ENCODE data around the gene COASY. TPM values are rescaled to one million over a fixed set of nuclear protein-coding genes. Genes with fewer than 3 reads are reported as not detected.
"Not testable (repeated sequence)": the region's sequence is repeated elsewhere in the genome, so short reads cannot be mapped to it uniquely, and the experiment has no call there.

The COASY gene
- total RNA-seq, 4 donors from 2014 or later, result 13.4 to 27.5 (median 22.4) TPM

DNA sequence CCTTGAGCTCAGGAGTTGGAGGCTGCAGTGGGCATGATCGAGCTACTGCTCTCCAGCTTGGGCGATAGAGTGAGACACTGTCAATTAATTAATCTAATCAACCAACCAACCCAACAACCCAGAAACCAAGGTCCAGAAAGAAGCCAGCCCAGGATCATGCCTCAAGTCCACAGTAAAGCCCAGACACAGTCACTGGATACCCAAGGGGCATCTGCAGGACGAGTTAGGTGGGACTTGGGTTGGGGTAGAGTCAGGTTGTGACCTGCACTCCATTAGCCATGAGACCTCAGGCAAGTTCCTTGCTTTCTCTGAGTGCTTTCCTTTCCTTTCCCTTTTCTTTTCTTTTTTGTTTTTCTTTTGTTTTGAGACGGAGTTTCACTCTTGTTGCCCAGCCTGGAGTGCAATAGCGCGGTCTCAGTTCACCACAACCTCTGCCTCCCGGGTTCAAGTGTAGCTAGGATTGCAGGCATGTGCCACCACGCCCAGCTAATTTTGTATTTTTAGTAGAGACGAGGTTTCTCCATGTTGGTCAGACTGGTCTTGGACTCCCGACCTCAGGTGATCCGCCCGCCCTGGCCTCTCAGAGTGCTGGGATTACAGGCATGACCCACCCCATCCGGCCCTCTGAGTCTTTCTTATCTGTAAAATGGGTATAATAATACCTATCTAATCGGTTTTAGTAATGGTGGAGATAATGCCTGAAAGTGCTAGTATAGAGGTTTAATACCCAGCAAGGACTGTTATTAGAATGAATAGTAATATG lies 12.8 kb upstream of the COASY start:
- no peak overlapping the region for H3K4me3 ChIP-seq
- DNase-seq (ENCODE audit: extremely low spot score), result no peak
- WGBS, result 84% methylated on average over 14 of the region's 14 CpGs
- H3K4me1 ChIP-seq, result peaks cover 24 to 37% (median 32%) of the 10 kb centered on the region in 4 donors
- no peaks in the 10 kb centered on the region for H3K9me3 ChIP-seq
- peaks cover 0 to 23% (median 14%) of the 10 kb centered on the region in 4 donors for H3K36me3 ChIP-seq
- H3K27ac ChIP-seq (replicated peaks in 1 of 4), result no peak overlapping the region
- intact Hi-C loops (cut with DNase I), result no loop called here
- no peak for TF ChIP-seq EP300 (IDR thresholded peaks at IDR 0.05)
- TF ChIP-seq POLR2AphosphoS5 (IDR thresholded peaks at IDR 0.05), result no peak
- TF ChIP-seq POLR2A (IDR thresholded peaks at IDR 0.05; ENCODE audit: low read depth), result no peak
- TF ChIP-seq, protein P1, sequence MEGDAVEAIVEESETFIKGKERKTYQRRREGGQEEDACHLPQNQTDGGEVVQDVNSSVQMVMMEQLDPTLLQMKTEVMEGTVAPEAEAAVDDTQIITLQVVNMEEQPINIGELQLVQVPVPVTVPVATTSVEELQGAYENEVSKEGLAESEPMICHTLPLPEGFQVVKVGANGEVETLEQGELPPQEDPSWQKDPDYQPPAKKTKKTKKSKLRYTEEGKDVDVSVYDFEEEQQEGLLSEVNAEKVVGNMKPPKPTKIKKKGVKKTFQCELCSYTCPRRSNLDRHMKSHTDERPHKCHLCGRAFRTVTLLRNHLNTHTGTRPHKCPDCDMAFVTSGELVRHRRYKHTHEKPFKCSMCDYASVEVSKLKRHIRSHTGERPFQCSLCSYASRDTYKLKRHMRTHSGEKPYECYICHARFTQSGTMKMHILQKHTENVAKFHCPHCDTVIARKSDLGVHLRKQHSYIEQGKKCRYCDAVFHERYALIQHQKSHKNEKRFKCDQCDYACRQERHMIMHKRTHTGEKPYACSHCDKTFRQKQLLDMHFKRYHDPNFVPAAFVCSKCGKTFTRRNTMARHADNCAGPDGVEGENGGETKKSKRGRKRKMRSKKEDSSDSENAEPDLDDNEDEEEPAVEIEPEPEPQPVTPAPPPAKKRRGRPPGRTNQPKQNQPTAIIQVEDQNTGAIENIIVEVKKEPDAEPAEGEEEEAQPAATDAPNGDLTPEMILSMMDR (IDR thresholded peaks at IDR 0.05), result no peak
- peaks cover 0 to 8% (median 2%) of the 10 kb centered on the region in 4 donors for H3K27me3 ChIP-seq

DNA sequence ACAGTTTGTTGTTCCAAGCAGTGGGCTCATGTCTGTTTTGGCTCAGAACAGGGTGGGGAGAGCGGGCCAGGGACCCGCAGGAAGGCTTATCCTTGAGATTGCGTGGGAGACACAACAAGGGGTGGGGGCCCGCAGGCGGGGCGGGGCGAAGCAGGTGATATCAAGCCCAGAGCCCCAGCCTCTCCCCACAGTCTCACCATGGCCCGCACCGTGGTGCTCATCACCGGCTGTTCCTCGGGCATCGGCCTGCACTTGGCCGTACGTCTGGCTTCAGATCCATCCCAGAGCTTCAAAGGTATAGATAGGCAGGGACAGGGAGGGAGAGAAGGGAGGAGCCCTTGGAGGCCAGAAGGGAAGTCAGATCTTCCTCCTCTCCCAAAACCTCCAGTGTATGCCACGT lies 9.2 kb upstream of the COASY start, which contains the start of gene HSD17B1:
Gene HSD17B1, plus strand, starts transcription at position 188 of the 400 bp plus-strand sequence. Its CDS starts 11 bp downstream, at position 199.
- H3K9me3 ChIP-seq; H3K27me3 ChIP-seq; intact Hi-C loops (cut with DNase I); DNase-seq (ENCODE audit: extremely low spot score): not testable (repeated sequence)
- Histone ChIP-seq H3K4me1 (peaks cover 27 to 56% (median 44%) of the 10 kb centered on the region in 4 donors), H3K36me3 (peaks cover 0 to 15% (median 9%) of the 10 kb centered on the region in 4 donors), H3K27ac (replicated peaks in 1 of 4) (peak within 1 kb of the TSS in 3 of 4 donors; percentile 83 to 91 (median 90)), H3K4me3 (peak within 1 kb of the TSS; percentile 77 to 90 (median 88))
- 85% methylated on average over 4 of the region's 15 CpGs for WGBS

DNA sequence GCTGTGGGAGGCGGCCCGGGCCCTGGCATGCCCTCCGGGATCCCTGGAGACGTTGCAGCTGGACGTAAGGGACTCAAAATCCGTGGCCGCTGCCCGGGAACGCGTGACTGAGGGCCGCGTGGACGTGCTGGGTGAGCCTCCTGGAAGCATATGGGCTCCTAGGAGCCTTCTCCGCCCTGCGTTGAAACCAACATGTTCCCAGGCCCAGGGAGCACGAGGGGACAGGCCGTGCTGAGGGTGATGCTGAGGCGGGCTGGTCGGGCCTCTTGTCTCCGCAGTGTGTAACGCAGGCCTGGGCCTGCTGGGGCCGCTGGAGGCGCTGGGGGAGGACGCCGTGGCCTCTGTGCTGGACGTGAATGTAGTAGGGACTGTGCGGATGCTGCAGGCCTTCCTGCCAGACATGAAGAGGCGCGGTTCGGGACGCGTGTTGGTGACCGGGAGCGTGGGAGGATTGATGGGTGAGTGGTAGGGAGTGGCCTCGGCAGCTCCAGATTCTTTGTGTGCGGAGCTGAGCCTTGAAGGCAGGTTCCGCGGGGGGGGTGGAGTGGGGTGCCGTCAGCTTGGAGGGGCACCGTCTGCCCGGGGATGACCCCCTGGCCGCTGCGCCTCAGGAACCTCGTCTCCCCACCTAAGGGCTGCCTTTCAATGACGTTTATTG lies 8.7 kb upstream of the COASY start:
- Histone ChIP-seq H3K36me3 (peaks cover 0 to 15% (median 7%) of the 10 kb centered on the region in 4 donors), H3K9me3 (no peaks in the 10 kb centered on the region), H3K27me3 (peaks cover 0 to 8% (median under 1%) of the 10 kb centered on the region in 4 donors), H3K27ac (replicated peaks in 1 of 4) (peak overlapping the region in 2 of 4 donors; percentile 83 to 90), H3K4me3 (peak overlapping the region; percentile 77 to 90 (median 88)), H3K4me1 (peaks cover 22 to 51% (median 39%) of the 10 kb centered on the region in 4 donors)
- intact Hi-C loops (cut with DNase I), result no loop called here
- WGBS, result 67% methylated on average over 23 of the region's 45 CpGs
- no peak for DNase-seq (ENCODE audit: extremely low spot score)
- TF ChIP-seq EP300 (IDR thresholded peaks at IDR 0.05) (no peak), POLR2AphosphoS5 (IDR thresholded peaks at IDR 0.05) (no peak), POLR2A (IDR thresholded peaks at IDR 0.05; ENCODE audit: low read depth) (no peak)
- TF ChIP-seq, protein P1 (IDR thresholded peaks at IDR 0.05), result no peak

DNA sequence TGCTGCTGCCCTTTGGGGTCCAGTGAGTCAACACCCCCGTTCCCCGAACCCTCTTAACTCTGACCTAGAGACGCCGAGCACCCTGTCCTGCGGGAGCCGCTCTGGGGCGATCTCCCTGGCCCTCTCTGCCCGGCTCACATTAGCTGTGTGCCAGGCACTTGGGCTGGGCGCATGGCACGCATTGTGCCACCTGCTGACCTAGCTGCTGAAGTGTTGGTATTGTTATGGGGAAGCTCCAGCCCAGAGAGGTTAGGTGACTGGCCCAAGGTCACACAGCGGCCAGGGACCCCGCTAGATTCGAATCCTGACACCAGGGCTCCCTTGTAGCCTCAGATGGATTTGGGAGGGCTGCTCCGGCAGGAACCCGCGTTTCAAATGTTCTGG lies 8.1 kb upstream of the COASY start:
- Histone ChIP-seq H3K4me1 (peaks cover 17 to 45% (median 33%) of the 10 kb centered on the region in 4 donors), H3K36me3 (peaks cover 0 to 15% (median 7%) of the 10 kb centered on the region in 4 donors), H3K4me3 (peak overlapping the region; percentile 77 to 90 (median 88)), H3K27me3 (peaks cover 0 to 2% (median 0%) of the 10 kb centered on the region in 4 donors), H3K27ac (replicated peaks in 1 of 4) (peak overlapping the region; percentile 83 to 91 (median 88)), H3K9me3 (no peaks in the 10 kb centered on the region)
- no peak for DNase-seq (ENCODE audit: extremely low spot score)
- intact Hi-C loops (cut with DNase I), result no loop called here
- WGBS, result 31% methylated on average over 5 of the region's 16 CpGs
- TF ChIP-seq POLR2A (IDR thresholded peaks at IDR 0.05; ENCODE audit: low read depth), result no peak

DNA sequence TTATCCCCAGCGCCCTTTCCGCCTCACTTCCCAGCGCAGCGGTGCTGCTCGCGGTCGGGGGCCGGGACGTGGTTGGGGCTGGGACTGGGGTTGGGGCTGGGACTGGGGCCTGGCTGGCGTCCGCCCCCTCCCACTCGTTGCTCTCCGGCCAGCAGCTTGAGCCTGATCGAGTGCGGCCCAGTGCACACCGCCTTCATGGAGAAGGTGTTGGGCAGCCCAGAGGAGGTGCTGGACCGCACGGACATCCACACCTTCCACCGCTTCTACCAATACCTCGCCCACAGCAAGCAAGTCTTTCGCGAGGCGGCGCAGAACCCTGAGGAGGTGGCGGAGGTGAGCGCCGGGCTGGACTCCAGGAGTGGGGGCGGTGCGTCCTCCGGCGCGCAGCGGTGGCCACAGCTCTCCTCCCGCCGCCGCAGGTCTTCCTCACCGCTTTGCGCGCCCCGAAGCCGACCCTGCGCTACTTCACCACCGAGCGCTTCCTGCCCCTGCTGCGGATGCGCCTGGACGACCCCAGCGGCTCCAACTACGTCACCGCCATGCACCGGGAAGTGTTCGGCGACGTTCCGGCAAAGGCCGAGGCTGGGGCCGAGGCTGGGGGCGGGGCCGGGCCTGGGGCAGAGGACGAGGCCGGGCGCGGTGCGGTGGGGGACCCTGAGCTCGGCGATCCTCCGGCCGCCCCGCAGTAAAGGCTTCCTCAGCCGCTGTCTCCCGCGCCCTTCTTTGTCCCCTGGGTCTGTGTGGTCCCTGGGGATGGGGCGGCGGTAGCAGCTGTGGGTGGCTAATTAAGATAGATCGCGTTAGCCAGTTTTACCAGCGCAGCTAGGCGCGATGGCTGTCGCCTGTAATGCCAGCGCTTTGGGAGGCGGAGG lies 7.5 kb upstream of the COASY start:
- WGBS, result 0% methylated on average over 23 of the region's 82 CpGs
- peaks cover 17 to 45% (median 32%) of the 10 kb centered on the region in 4 donors for H3K4me1 ChIP-seq
- H3K27ac ChIP-seq (replicated peaks in 1 of 4), result peak overlapping the region; percentile 83 to 91 (median 88)
- peak; percentile 93 to 94 for TF ChIP-seq POLR2AphosphoS5 (IDR thresholded peaks at IDR 0.05)
- no peak for TF ChIP-seq EP300 (IDR thresholded peaks at IDR 0.05)
- TF ChIP-seq, protein P1 (IDR thresholded peaks at IDR 0.05), result no peak
- TF ChIP-seq POLR2A (IDR thresholded peaks at IDR 0.05; ENCODE audit: low read depth), result peak; percentile 69
- H3K4me3 ChIP-seq, result peak overlapping the region; percentile 77 to 90 (median 88)
- no peaks in the 10 kb centered on the region for H3K27me3 ChIP-seq
- peak; percentile 94 for DNase-seq (ENCODE audit: extremely low spot score)
- no peaks in the 10 kb centered on the region for H3K9me3 ChIP-seq
- peaks cover 0 to 15% (median 7%) of the 10 kb centered on the region in 4 donors for H3K36me3 ChIP-seq
- intact Hi-C loops (cut with DNase I), result no loop called here
